ENCODE measurements around the gene PTPRD. TPM values are rescaled to one million over a fixed set of nuclear protein-coding genes. Genes with fewer than 3 reads are reported as not detected.
"Not testable (repeated sequence)": the region's sequence is repeated elsewhere in the genome, so short reads cannot be mapped to it uniquely, and the experiment has no call there.

Gene PTPRD
- total RNA-seq, 2 donors from 2014 or later, result 60.1 to 75.7 TPM

- H3K4me3 ChIP-seq, result no peak overlapping the region
- no peak for DNase-seq
- no peak overlapping the region for H3K9ac ChIP-seq (ENCODE audit: low read depth in 2 of 2, low read length in 2 of 2)
- no peak overlapping the region for H3K27ac ChIP-seq
- no peaks in the 10 kb centered on the region for H3K27me3 ChIP-seq
- no peak for TF ChIP-seq CTCF (IDR thresholded peaks at IDR 0.05)
- intact Hi-C loops (cut with DNase I), result no loop called here
- no peaks in the 10 kb centered on the region for H3K36me3 ChIP-seq
- no peaks in the 10 kb centered on the region for H3K9me3 ChIP-seq
- no peaks in the 10 kb centered on the region for H3K4me1 ChIP-seq
Measured at GRCh38 chr9:9437641-9438040, 1175.2 kb downstream of the PTPRD start.

- intact Hi-C loops (cut with DNase I); H3K27ac ChIP-seq; H3K36me3 ChIP-seq; H3K9me3 ChIP-seq; DNase-seq; H3K27me3 ChIP-seq; H3K4me3 ChIP-seq; H3K9ac ChIP-seq (ENCODE audit: low read depth in 2 of 2, low read length in 2 of 2); H3K4me1 ChIP-seq: not testable (repeated sequence)
Measured at GRCh38 chr9:9426454-9426853, 1186.3 kb downstream of the PTPRD start.

GRCh38 chr9:9412241-9412640 is 1200.6 kb downstream of the PTPRD start:
- Histone ChIP-seq H3K9me3 (no peaks in the 10 kb centered on the region), H3K27me3 (no peaks in the 10 kb centered on the region), H3K9ac (ENCODE audit: low read depth in 2 of 2, low read length in 2 of 2) (no peak overlapping the region), H3K27ac (no peak overlapping the region), H3K36me3 (no peaks in the 10 kb centered on the region), H3K4me1 (no peaks in the 10 kb centered on the region), H3K4me3 (no peak overlapping the region)
- no peak for TF ChIP-seq CTCF (IDR thresholded peaks at IDR 0.05)
- DNase-seq, result no peak
- intact Hi-C loops (cut with DNase I), result no loop called here

- no peak overlapping the region for H3K4me3 ChIP-seq
- no peak for TF ChIP-seq CTCF (IDR thresholded peaks at IDR 0.05)
- DNase-seq, result no peak
- no peak overlapping the region for H3K27ac ChIP-seq
- no peak overlapping the region for H3K9ac ChIP-seq (ENCODE audit: low read depth in 2 of 2, low read length in 2 of 2)
- no peaks in the 10 kb centered on the region for H3K36me3 ChIP-seq
- intact Hi-C loops (cut with DNase I), result no loop called here
- H3K4me1 ChIP-seq, result no peaks in the 10 kb centered on the region
- H3K27me3 ChIP-seq, result no peaks in the 10 kb centered on the region
- no peaks in the 10 kb centered on the region for H3K9me3 ChIP-seq
Measured at GRCh38 chr9:9410736-9411135, 1202.1 kb downstream of the PTPRD start.

GRCh38 chr9:9399982-9400381 is 1212.8 kb downstream of the PTPRD start:
- Histone ChIP-seq H3K27ac (no peak overlapping the region), H3K9me3 (no peaks in the 10 kb centered on the region), H3K4me1 (no peaks in the 10 kb centered on the region), H3K36me3 (no peaks in the 10 kb centered on the region), H3K9ac (ENCODE audit: low read depth in 2 of 2, low read length in 2 of 2) (no peak overlapping the region), H3K27me3 (no peaks in the 10 kb centered on the region), H3K4me3 (no peak overlapping the region)
- no peak for TF ChIP-seq CTCF (IDR thresholded peaks at IDR 0.05)
- intact Hi-C loops (cut with DNase I), result no loop called here
- DNase-seq, result no peak

GRCh38 chr9:9396518-9396917 is 1216.3 kb downstream of the PTPRD start:
- no peak overlapping the region for H3K9ac ChIP-seq (ENCODE audit: low read depth in 2 of 2, low read length in 2 of 2)
- no peaks in the 10 kb centered on the region for H3K9me3 ChIP-seq
- DNase-seq, result no peak
- H3K4me1 ChIP-seq, result no peaks in the 10 kb centered on the region
- TF ChIP-seq CTCF (IDR thresholded peaks at IDR 0.05), result no peak
- no peak overlapping the region for H3K4me3 ChIP-seq
- H3K27me3 ChIP-seq, result no peaks in the 10 kb centered on the region
- intact Hi-C loops (cut with DNase I), result no loop called here
- H3K36me3 ChIP-seq, result no peaks in the 10 kb centered on the region
- H3K27ac ChIP-seq, result no peak overlapping the region
